ENCODE data around the gene APOBEC3F.
"Not testable (repeated sequence)": the region's sequence is repeated elsewhere in the genome, so short reads cannot be mapped to it uniquely, and the experiment has no call there.

The APOBEC3F gene

DNA sequence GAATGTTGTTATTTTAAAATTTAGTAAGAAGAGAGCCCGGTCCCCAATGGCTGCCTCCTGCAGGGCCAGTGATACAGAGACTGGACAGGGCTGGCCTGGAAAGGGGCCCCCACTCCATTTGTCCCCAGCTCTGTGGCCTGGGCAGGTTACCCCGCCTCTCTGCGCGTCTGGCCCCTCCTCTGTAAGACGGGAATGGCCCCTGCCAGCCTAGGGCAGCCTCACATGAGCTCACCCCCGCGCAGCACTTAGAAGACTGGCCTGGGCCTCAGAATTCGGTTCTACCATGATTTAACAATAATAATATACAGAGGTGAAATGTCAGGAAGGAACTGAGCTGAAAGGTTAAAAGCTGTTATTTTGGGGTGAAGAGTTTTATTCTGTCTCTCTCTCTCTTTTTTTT is 37.7 kb downstream of the APOBEC3F start:
- no peak overlapping the region for H3K4me3 ChIP-seq (IDR thresholded peaks at IDR 0.05; ENCODE audit: insufficient read depth, low read depth, low read length)
- H4K20me1 ChIP-seq (ENCODE audit: insufficient read depth), result no peaks in the 10 kb centered on the region
- H3K9ac ChIP-seq, result no peak overlapping the region
- no peaks in the 10 kb centered on the region for H3K36me3 ChIP-seq (ENCODE audit: insufficient read depth)
- H3K79me2 ChIP-seq (ENCODE audit: insufficient read depth, low read depth), result no peaks in the 10 kb centered on the region
- no peak overlapping the region for H3K4me2 ChIP-seq
- H2AFZ ChIP-seq (ENCODE audit: low read depth), result no peak overlapping the region
- no peak overlapping the region for H3K27ac ChIP-seq
- no peak for TF ChIP-seq CTCF (conservative IDR thresholded peaks at IDR 0.05; ENCODE audit: low read depth, low read length)
- no peaks in the 10 kb centered on the region for H3K27me3 ChIP-seq (ENCODE audit: insufficient read depth, low read depth)
- no peaks in the 10 kb centered on the region for H3K4me1 ChIP-seq (ENCODE audit: low read depth, poor library complexity, severe bottlenecking)

DNA sequence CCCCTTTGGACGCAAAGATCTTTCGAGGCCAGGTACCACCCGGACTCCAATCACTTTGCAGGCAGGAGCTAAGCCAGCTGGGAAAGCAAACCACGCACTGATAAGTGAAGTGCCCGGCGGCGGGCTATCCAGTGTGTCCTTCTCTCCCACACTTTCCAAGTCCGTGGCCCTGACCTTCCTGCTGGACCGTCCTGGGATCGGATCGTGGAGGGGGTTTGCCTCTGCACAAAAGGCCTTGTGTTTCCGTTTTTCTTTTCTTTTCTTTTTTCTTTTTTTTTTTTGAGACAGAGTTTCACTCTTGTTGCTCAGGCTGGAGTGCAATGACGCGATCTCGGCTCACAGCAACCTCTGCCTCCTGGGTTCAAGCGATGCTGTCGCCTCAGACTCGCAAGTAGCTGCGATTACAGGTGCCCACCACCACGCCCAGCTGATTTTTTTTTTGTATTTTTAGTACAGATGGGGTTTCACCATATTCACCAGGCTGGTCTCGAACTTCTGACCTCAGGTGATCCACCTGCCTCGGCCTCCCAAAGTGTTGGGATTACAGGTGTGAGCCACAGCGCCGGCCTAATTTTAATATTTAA is 38.5 kb downstream of the APOBEC3F start:
- H4K20me1 ChIP-seq (ENCODE audit: insufficient read depth); H3K27ac ChIP-seq; H3K4me2 ChIP-seq; H3K79me2 ChIP-seq (ENCODE audit: insufficient read depth, low read depth); H3K4me1 ChIP-seq (ENCODE audit: low read depth, poor library complexity, severe bottlenecking); H3K4me3 ChIP-seq (IDR thresholded peaks at IDR 0.05; ENCODE audit: insufficient read depth, low read depth, low read length); H3K27me3 ChIP-seq (ENCODE audit: insufficient read depth, low read depth); H3K9ac ChIP-seq; H2AFZ ChIP-seq (ENCODE audit: low read depth); H3K36me3 ChIP-seq (ENCODE audit: insufficient read depth): not testable (repeated sequence)

- no peak overlapping the region for H3K4me2 ChIP-seq
- no peaks in the 10 kb centered on the region for H3K4me1 ChIP-seq (ENCODE audit: low read depth, poor library complexity, severe bottlenecking)
- no peaks in the 10 kb centered on the region for H3K36me3 ChIP-seq (ENCODE audit: insufficient read depth)
- H3K79me2 ChIP-seq (ENCODE audit: insufficient read depth, low read depth), result no peaks in the 10 kb centered on the region
- no peaks in the 10 kb centered on the region for H4K20me1 ChIP-seq (ENCODE audit: insufficient read depth)
- H3K9ac ChIP-seq, result no peak overlapping the region
- no peak overlapping the region for H2AFZ ChIP-seq (ENCODE audit: low read depth)
- TF ChIP-seq CTCF (conservative IDR thresholded peaks at IDR 0.05; ENCODE audit: low read depth, low read length), result no peak
- H3K27ac ChIP-seq, result no peak overlapping the region
- H3K4me3 ChIP-seq (IDR thresholded peaks at IDR 0.05; ENCODE audit: insufficient read depth, low read depth, low read length), result no peak overlapping the region
- H3K27me3 ChIP-seq (ENCODE audit: insufficient read depth, low read depth), result no peaks in the 10 kb centered on the region
Observed at GRCh38 chr22:39080052-39080762, 39.5 kb downstream of the APOBEC3F start.

GRCh38 chr22:39081016-39081415 is 40.4 kb downstream of the APOBEC3F start:
- Histone ChIP-seq H3K4me1 (ENCODE audit: low read depth, poor library complexity, severe bottlenecking) (no peaks in the 10 kb centered on the region), H3K4me2 (no peak overlapping the region), H3K4me3 (IDR thresholded peaks at IDR 0.05; ENCODE audit: insufficient read depth, low read depth, low read length) (no peak overlapping the region), H2AFZ (ENCODE audit: low read depth) (no peak overlapping the region), H3K36me3 (ENCODE audit: insufficient read depth) (no peaks in the 10 kb centered on the region), H3K9ac (no peak overlapping the region), H4K20me1 (ENCODE audit: insufficient read depth) (no peaks in the 10 kb centered on the region), H3K27ac (no peak overlapping the region), H3K27me3 (ENCODE audit: insufficient read depth, low read depth) (no peaks in the 10 kb centered on the region), H3K79me2 (ENCODE audit: insufficient read depth, low read depth) (no peaks in the 10 kb centered on the region)
- TF ChIP-seq CTCF (conservative IDR thresholded peaks at IDR 0.05; ENCODE audit: low read depth, low read length), result no peak

GRCh38 chr22:39081598-39081997 is 40.9 kb downstream of the APOBEC3F start:
- Histone ChIP-seq H3K36me3 (ENCODE audit: insufficient read depth) (no peaks in the 10 kb centered on the region), H2AFZ (ENCODE audit: low read depth) (no peak overlapping the region), H3K9ac (no peak overlapping the region), H3K79me2 (ENCODE audit: insufficient read depth, low read depth) (no peaks in the 10 kb centered on the region), H3K4me1 (ENCODE audit: low read depth, poor library complexity, severe bottlenecking) (no peaks in the 10 kb centered on the region), H4K20me1 (ENCODE audit: insufficient read depth) (no peaks in the 10 kb centered on the region), H3K4me2 (no peak overlapping the region), H3K27ac (no peak overlapping the region), H3K4me3 (IDR thresholded peaks at IDR 0.05; ENCODE audit: insufficient read depth, low read depth, low read length) (no peak overlapping the region), H3K27me3 (ENCODE audit: insufficient read depth, low read depth) (no peaks in the 10 kb centered on the region)
- TF ChIP-seq CTCF (conservative IDR thresholded peaks at IDR 0.05; ENCODE audit: low read depth, low read length), result no peak

Data from KMS-11 (cell line).